Measurements from ENCODE around the gene ERVW-1. TPM values are rescaled to one million over a fixed set of nuclear protein-coding genes. Genes with fewer than 3 reads are reported as not detected.
A peak's percentile ranks its signal among the peaks of the same experiment; 100 is the strongest.

Gene ERVW-1
- total and polyA plus RNA-seq, 7 experiments from 2014 or later, result 0.24 TPM; not detected in 6

GRCh38 chr7:92461027-92462003, 16.4 kb downstream of the ERVW-1 start:
- H3K27me3 ChIP-seq (ENCODE audit: control insufficient read depth in 2 of 2, insufficient read depth in 2 of 2, low read length in 2 of 2), result no peaks in the 10 kb centered on the region
- no peaks in the 10 kb centered on the region for H3K9me3 ChIP-seq (ENCODE audit: control insufficient read depth in 2 of 3, low read length in 3 of 3)
- peaks cover 0 to 5% (median 3%) of the 10 kb centered on the region in 3 experiments for H3K36me3 ChIP-seq (ENCODE audit: control insufficient read depth in 2 of 3, insufficient read depth in 3 of 3, low read length in 3 of 3)
- DNase-seq (peak in 6 of 9 donors; percentile 3 to 38 (median 24)), ATAC-seq (peak; percentile 72)
- Mint-ChIP-seq H3K4me3 (no peak overlapping the region), H3K4me1 (peaks cover 0 to 2% (median 0%) of the 10 kb centered on the region in 7 donors), H3K27ac (peak overlapping the region in 3 of 9 donors; percentile 16 to 46 (median 45)), H3K36me3 (peaks cover 3 to 4% (median 4%) of the 10 kb centered on the region in 5 donors), H3K9me3 (no peaks in the 10 kb centered on the region), H3K27me3 (no peaks in the 10 kb centered on the region)
- intact Hi-C loops (cut with micrococcal nuclease), result loop anchor here (1.0 to 5.0 kb wide), 7 partner anchors 13 to 1379 kb away; partner anchors contain the start of genes LRRD1 (in 2 of the 2), GATAD1 (in 1 of the 2) and MTERF1 (in 1 of the 2)
- CTCF ChIA-PET, result interaction anchor here (0.7 to 1.7 kb wide), 9 partner anchors 13 to 1317 kb away, joined by 3 to 5 read pairs (median 3); partner anchors contain the start of genes GATAD1, LRRD1 and RBM48
- no peak overlapping the region for H3K4me3 ChIP-seq (ENCODE audit: low read length)
- POLR2A ChIA-PET, result interaction anchor here (0.6 to 1.5 kb wide), 2 partner anchors 13 kb away, joined by 4 to 6 read pairs; no protein-coding TSS in a partner anchor
- no peak overlapping the region for H3K27ac ChIP-seq (ENCODE audit: low read depth, low read length)
- no peaks in the 10 kb centered on the region for H3K4me1 ChIP-seq (ENCODE audit: control insufficient read depth in 2 of 2, insufficient read depth in 2 of 2, low read length in 2 of 2)

GRCh38 chr7:92460510-92460909, 17.2 kb downstream of the ERVW-1 start:
- no peak overlapping the region for H3K4me3 ChIP-seq (ENCODE audit: low read length)
- no peaks in the 10 kb centered on the region for H3K27me3 ChIP-seq (ENCODE audit: control insufficient read depth in 2 of 2, insufficient read depth in 2 of 2, low read length in 2 of 2)
- POLR2A ChIA-PET, result interaction anchor here (1.5 kb wide), 1 partner anchor 12 kb away, joined by 6 read pairs; no protein-coding TSS in a partner anchor
- no peaks in the 10 kb centered on the region for H3K4me1 ChIP-seq (ENCODE audit: control insufficient read depth in 2 of 2, insufficient read depth in 2 of 2, low read length in 2 of 2)
- H3K9me3 Mint-ChIP-seq, result no peaks in the 10 kb centered on the region
- peaks cover 0 to 2% (median 0%) of the 10 kb centered on the region in 7 donors for H3K4me1 Mint-ChIP-seq
- H3K27ac ChIP-seq (ENCODE audit: low read depth, low read length), result no peak overlapping the region
- intact Hi-C loops (cut with micrococcal nuclease), result loop anchor here (5.0 kb wide), 3 partner anchors 283 to 1378 kb away; partner anchors contain the start of genes LRRD1 (in 1 of the 2) and MTERF1 (in 1 of the 2)
- no peak for ATAC-seq
- H3K36me3 Mint-ChIP-seq, result peaks cover 4 to 7% (median 6%) of the 10 kb centered on the region in 5 donors
- no peak for DNase-seq
- no peak overlapping the region for H3K27ac Mint-ChIP-seq
- H3K27me3 Mint-ChIP-seq, result no peaks in the 10 kb centered on the region
- no peak overlapping the region for H3K4me3 Mint-ChIP-seq
- peaks cover 0 to 11% (median 5%) of the 10 kb centered on the region in 3 experiments for H3K36me3 ChIP-seq (ENCODE audit: control insufficient read depth in 2 of 3, insufficient read depth in 3 of 3, low read length in 3 of 3)
- CTCF ChIA-PET, result interaction anchor here (0.8 to 1.7 kb wide), 4 partner anchors 12 to 281 kb away, joined by 3 to 5 read pairs (median 4); partner anchors contain the start of genes GATAD1 and LRRD1
- H3K9me3 ChIP-seq (ENCODE audit: control insufficient read depth in 2 of 3, low read length in 3 of 3), result no peaks in the 10 kb centered on the region

GRCh38 chr7:92460109-92460508, 17.6 kb downstream of the ERVW-1 start:
- POLR2A ChIA-PET, result interaction anchor here (1.5 kb wide), 1 partner anchor 12 kb away, joined by 6 read pairs; no protein-coding TSS in a partner anchor
- CTCF ChIA-PET, result no interaction called here
- no peak overlapping the region for H3K4me3 ChIP-seq (ENCODE audit: low read length)
- ATAC-seq, result no peak
- no peaks in the 10 kb centered on the region for H3K27me3 ChIP-seq (ENCODE audit: control insufficient read depth in 2 of 2, insufficient read depth in 2 of 2, low read length in 2 of 2)
- no peaks in the 10 kb centered on the region for H3K9me3 Mint-ChIP-seq
- H3K4me3 Mint-ChIP-seq, result no peak overlapping the region
- H3K27me3 Mint-ChIP-seq, result no peaks in the 10 kb centered on the region
- no peaks in the 10 kb centered on the region for H3K4me1 ChIP-seq (ENCODE audit: control insufficient read depth in 2 of 2, insufficient read depth in 2 of 2, low read length in 2 of 2)
- H3K27ac Mint-ChIP-seq, result peak overlapping the region in 1 of 9 donors; percentile 45
- no peak overlapping the region for H3K27ac ChIP-seq (ENCODE audit: low read depth, low read length)
- peaks cover 4 to 7% (median 6%) of the 10 kb centered on the region in 5 donors for H3K36me3 Mint-ChIP-seq
- H3K9me3 ChIP-seq (ENCODE audit: control insufficient read depth in 2 of 3, low read length in 3 of 3), result no peaks in the 10 kb centered on the region
- peaks cover 0 to 11% (median 5%) of the 10 kb centered on the region in 3 experiments for H3K36me3 ChIP-seq (ENCODE audit: control insufficient read depth in 2 of 3, insufficient read depth in 3 of 3, low read length in 3 of 3)
- H3K4me1 Mint-ChIP-seq, result peaks cover 0 to 2% (median 0%) of the 10 kb centered on the region in 7 donors
- intact Hi-C loops (cut with micrococcal nuclease), result loop anchor here (5.0 kb wide), 3 partner anchors 283 to 1378 kb away; partner anchors contain the start of genes LRRD1 (in 1 of the 2) and MTERF1 (in 1 of the 2)
- DNase-seq, result no peak

- Mint-ChIP-seq H3K36me3 (peaks cover 4 to 24% (median 13%) of the 10 kb centered on the region in 5 donors), H3K9me3 (no peaks in the 10 kb centered on the region), H3K4me1 (peaks cover 0 to 2% (median 0%) of the 10 kb centered on the region in 7 donors), H3K4me3 (no peak overlapping the region), H3K27me3 (no peaks in the 10 kb centered on the region), H3K27ac (no peak overlapping the region)
- POLR2A ChIA-PET, result interaction anchor here (1.7 kb wide), 1 partner anchor 8 kb away, joined by 5 read pairs; no protein-coding TSS in a partner anchor
- CTCF ChIA-PET, result no interaction called here
- ATAC-seq, result no peak
- Histone ChIP-seq H3K27ac (ENCODE audit: low read depth, low read length) (no peak overlapping the region), H3K36me3 (ENCODE audit: control insufficient read depth in 2 of 3, insufficient read depth in 3 of 3, low read length in 3 of 3) (peaks cover 0 to 22% (median 8%) of the 10 kb centered on the region in 3 experiments), H3K4me1 (ENCODE audit: control insufficient read depth in 2 of 2, insufficient read depth in 2 of 2, low read length in 2 of 2) (no peaks in the 10 kb centered on the region), H3K4me3 (ENCODE audit: low read length) (no peak overlapping the region), H3K9me3 (ENCODE audit: control insufficient read depth in 2 of 3, low read length in 3 of 3) (no peaks in the 10 kb centered on the region), H3K27me3 (ENCODE audit: control insufficient read depth in 2 of 2, insufficient read depth in 2 of 2, low read length in 2 of 2) (no peaks in the 10 kb centered on the region)
- intact Hi-C loops (cut with micrococcal nuclease), result no loop called here
- no peak for DNase-seq
These were observed 21.5 kb downstream of the ERVW-1 start for GRCh38 chr7:92456236-92456635.

- no peak overlapping the region for H3K4me3 ChIP-seq (ENCODE audit: low read length)
- Mint-ChIP-seq H3K36me3 (peaks cover 0 to 25% (median 17%) of the 10 kb centered on the region in 5 donors), H3K9me3 (no peaks in the 10 kb centered on the region), H3K27me3 (no peaks in the 10 kb centered on the region), H3K27ac (no peak overlapping the region), H3K4me1 (peaks cover 0 to 14% (median 10%) of the 10 kb centered on the region in 7 donors), H3K4me3 (no peak overlapping the region)
- peaks cover 5 to 13% of the 10 kb centered on the region in 2 donors for H3K4me1 ChIP-seq (ENCODE audit: control insufficient read depth in 2 of 2, insufficient read depth in 2 of 2, low read length in 2 of 2)
- DNase-seq (no peak), ATAC-seq (no peak)
- H3K36me3 ChIP-seq (ENCODE audit: control insufficient read depth in 2 of 3, insufficient read depth in 3 of 3, low read length in 3 of 3), result peaks cover 0 to 25% (median 8%) of the 10 kb centered on the region in 3 experiments
- H3K27me3 ChIP-seq (ENCODE audit: control insufficient read depth in 2 of 2, insufficient read depth in 2 of 2, low read length in 2 of 2), result no peaks in the 10 kb centered on the region
- no peak overlapping the region for H3K27ac ChIP-seq (ENCODE audit: low read depth, low read length)
- POLR2A ChIA-PET, result no interaction called here
- no peaks in the 10 kb centered on the region for H3K9me3 ChIP-seq (ENCODE audit: control insufficient read depth in 2 of 3, low read length in 3 of 3)
- CTCF ChIA-PET, result no interaction called here
- intact Hi-C loops (cut with micrococcal nuclease), result no loop called here
These were observed 26.1 kb downstream of the ERVW-1 start for GRCh38 chr7:92451645-92452044.

- peaks cover 0 to 14% (median 6%) of the 10 kb centered on the region in 5 donors for H3K36me3 Mint-ChIP-seq
- Histone ChIP-seq H3K4me1 (ENCODE audit: control insufficient read depth in 2 of 2, insufficient read depth in 2 of 2, low read length in 2 of 2) (peaks cover 9 to 14% of the 10 kb centered on the region in 2 donors), H3K4me3 (ENCODE audit: low read length) (peak overlapping the region; percentile 63), H3K27me3 (ENCODE audit: control insufficient read depth in 2 of 2, insufficient read depth in 2 of 2, low read length in 2 of 2) (no peaks in the 10 kb centered on the region), H3K36me3 (ENCODE audit: control insufficient read depth in 2 of 3, insufficient read depth in 3 of 3, low read length in 3 of 3) (peaks cover 0 to 8% (median 4%) of the 10 kb centered on the region in 3 experiments), H3K27ac (ENCODE audit: low read depth, low read length) (peak overlapping the region; percentile 95), H3K9me3 (ENCODE audit: control insufficient read depth in 2 of 3, low read length in 3 of 3) (no peaks in the 10 kb centered on the region)
- peak overlapping the region; percentile 95 to 99 (median 98) for H3K27ac Mint-ChIP-seq
- H3K27me3 Mint-ChIP-seq, result no peaks in the 10 kb centered on the region
- DNase-seq (peak in 8 of 9 donors; percentile 31 to 79 (median 72)), ATAC-seq (peak; percentile 71)
- H3K9me3 Mint-ChIP-seq, result no peaks in the 10 kb centered on the region
- CTCF ChIA-PET, result interaction anchor here (0.5 to 3.1 kb wide), 12 partner anchors 10 to 619 kb away, joined by 3 to 41 read pairs (median 4); partner anchors contain the start of genes PEX1 and RBM48
- POLR2A ChIA-PET, result interaction anchor here (0.5 to 3.3 kb wide), 21 partner anchors 9 to 1557 kb away, joined by 3 to 34 read pairs (median 5); partner anchors contain the start of genes AKAP9, ANKIB1, ERVW-1 and KRIT1
- intact Hi-C loops (cut with micrococcal nuclease), result loop anchor here (1.0 to 5.0 kb wide), 16 partner anchors 13 to 1361 kb away; partner anchors contain the start of genes ANKIB1 (in 2 of the 2), KRIT1 (in 2 of the 2), MTERF1 (in 2 of the 2) and CDK6 (in 1 of the 2)
- peaks cover 6 to 38% (median 17%) of the 10 kb centered on the region in 7 donors for H3K4me1 Mint-ChIP-seq
- peak overlapping the region; percentile 81 to 97 (median 93) for H3K4me3 Mint-ChIP-seq
These were observed 29.5 kb downstream of the ERVW-1 start for GRCh38 chr7:92448205-92448747.
